Spleen (tissue), 11 donors: ENCODE measurements around the gene CNN3. TPM values are rescaled to one million over a fixed set of nuclear protein-coding genes. Genes with fewer than 3 reads are reported as not detected.
A peak's percentile ranks its signal among the peaks of the same experiment; 100 is the strongest.

Experiments used
- DNase-seq: peaks from one replicate; pipeline ENCODE4 v3.0.0-alpha.2; 2020
- H3K27ac ChIP-seq, 8 donors: fragments of 200-600 bp; sonication (generic) in 7 of 8; 1 replicate in 4 of 8; 2 replicates in 4 of 8; pipeline versions ENCODE4 v1.5.0 to v1.8.0; 2016 to 2021; ENCODE audit warnings: inconsistent platforms in 4 of 8, mild to moderate bottlenecking in 4 of 8, moderate library complexity in 1 of 8
- H3K27me3 ChIP-seq, 7 donors: fragments of 200-600 bp; sonication (generic) in 6 of 7; replicated peaks in 1 of 7; 1 replicate in 4 of 7; 2 replicates in 3 of 7; pipeline versions ENCODE4 v1.5.0 to v1.8.0; 2016 to 2021; ENCODE audit warnings: inconsistent platforms in 3 of 7, mild to moderate bottlenecking in 1 of 7
- H3K36me3 ChIP-seq, 6 donors: fragments of 200-600 bp; sonication (generic) in 5 of 6; 1 replicate in 4 of 6; 2 replicates in 2 of 6; pipeline versions ENCODE4 v1.5.0 to v1.8.0; 2016 to 2021; ENCODE audit warnings: inconsistent platforms in 2 of 6
- H3K4me1 ChIP-seq, 6 donors: fragments of 200-600 bp; sonication (generic) in 5 of 6; 1 replicate in 3 of 6; 2 replicates in 3 of 6; pipeline versions ENCODE4 v1.5.0 to v1.8.0; 2016 to 2021; ENCODE audit warnings: inconsistent platforms in 3 of 6
- H3K4me3 ChIP-seq, 8 donors: fragments of 200-600 bp; sonication (generic) in 7 of 8; 1 replicate in 4 of 8; 2 replicates in 4 of 8; pipeline versions ENCODE4 v1.5.0 to v1.8.0; 2016 to 2021; ENCODE audit warnings: inconsistent platforms in 4 of 8, mild to moderate bottlenecking in 4 of 8, moderate library complexity in 2 of 8
- H3K9me3 ChIP-seq, 8 donors: fragments of 200-600 bp; sonication (generic) in 7 of 8; 1 replicate in 4 of 8; 2 replicates in 4 of 8; pipeline versions ENCODE4 v1.5.0 to v1.8.0; 2016 to 2021; ENCODE audit warnings: inconsistent platforms in 4 of 8
- POLR2A ChIP-seq, 3 donors: fragments of 450-650 bp; IDR thresholded peaks; one replicate each; pipeline ENCODE4 v1.5.1; 2017; ENCODE audit warnings: antibody characterized with exemption in 3 of 3, mild to moderate bottlenecking in 1 of 3
- POLR2AphosphoS5 ChIP-seq, 3 donors: sonication (generic); formaldehyde crosslinking; IDR thresholded peaks; one replicate each; pipeline ENCODE4 v1.5.1; 2017; ENCODE audit warnings: antibody characterized with exemption in 3 of 3
- WGBS, 5 donors: extraction: QIAGEN DNeasy Blood & Tissue Kit in 3 of 5; methylation state at CpG; one replicate each; pipeline versions ENCODE4 v1.1.5 to v1.1.7; 2013 to 2018; 5-methylcytosine and 5-hydroxymethylcytosine counted together
- intact Hi-C: fragments of 100-400 bp; cut with DNase I; formaldehyde crosslinking; loops from one replicate; pipeline ENCODE4 v1.15.0; 2023; ENCODE audit warnings: low total_unique reads
- polyA plus RNA-seq, 3 donors: library from polyadenylated mRNA; stranded (reverse); fragments of 200-250 nt; gene quantifications; one replicate each; pipeline ENCODE4 v1.2.1, GENCODE V29; 2013
- total RNA-seq, 7 donors: library from RNA; depleted of rRNA in 3 of 7; stranded (reverse); fragments of >200 nt in 3 of 7; fragmentation: NEBNext Ultra II Directional in 4 of 7; extraction: Animal tissue kit (Norgen Biotek cat#: 25700) in 4 of 7; gene quantifications; one replicate each; pipeline versions ENCODE4 v1.1.0 to v1.2.1, GENCODE V29; 2016 to 2021
- TF ChIP-seq, protein P1 (sequence below), 11 experiments: fragments of 200-600 bp in 7 of 11; fragments of 450-650 bp in 4 of 11; sonication (generic) in 4 of 11; IDR thresholded peaks in 8 of 11; conservative IDR thresholded peaks in 3 of 11; 1 replicate in 7 of 11; 2 replicates in 4 of 11; pipeline versions ENCODE4 v1.4.0 to v1.8.0; 2016 to 2021; ENCODE audit warnings: antibody characterized with exemption in 11 of 11, inconsistent platforms in 4 of 11, mild to moderate bottlenecking in 1 of 11
- donor health status: healthy with polysubstance abuse.
- donor health status: DM: no; HTN: no; CAD: no; lungs with moderate emphysema.
- donor health status: DM: no; HTN: no; CAD: no.
- donor health status: Bipolar disorder and iron deficiency.
- donor health status: healthy.
- donor health status: DM: no; HTN: no; CAD: no.
- donor health status: DM: yes; HTN: yes; CAD: no.

The CNN3 gene
- total and polyA plus RNA-seq, 10 donors = 27.4 to 124 (median 105) TPM

DNA sequence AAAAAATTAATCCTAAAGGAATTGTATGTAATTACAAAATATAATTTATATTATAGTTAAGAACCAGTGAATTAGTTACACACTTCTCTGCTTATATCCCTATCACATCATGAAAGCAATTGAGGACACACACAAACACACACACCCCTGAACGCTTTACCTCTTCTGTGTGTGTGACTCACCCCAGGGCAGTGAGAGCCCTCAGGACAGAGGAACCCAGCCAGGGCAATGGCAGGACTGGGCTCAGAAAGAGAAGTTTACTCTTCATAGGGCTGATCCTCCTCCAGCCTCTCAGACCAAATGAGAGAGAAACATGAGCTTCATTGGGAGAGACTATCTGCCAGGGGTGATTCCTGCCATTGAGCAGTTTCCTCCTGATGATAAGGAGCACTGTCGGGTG, 68.6 kb downstream of the CNN3 start:
- intact Hi-C loops = no loop called here
- TF ChIP-seq, protein P1, sequence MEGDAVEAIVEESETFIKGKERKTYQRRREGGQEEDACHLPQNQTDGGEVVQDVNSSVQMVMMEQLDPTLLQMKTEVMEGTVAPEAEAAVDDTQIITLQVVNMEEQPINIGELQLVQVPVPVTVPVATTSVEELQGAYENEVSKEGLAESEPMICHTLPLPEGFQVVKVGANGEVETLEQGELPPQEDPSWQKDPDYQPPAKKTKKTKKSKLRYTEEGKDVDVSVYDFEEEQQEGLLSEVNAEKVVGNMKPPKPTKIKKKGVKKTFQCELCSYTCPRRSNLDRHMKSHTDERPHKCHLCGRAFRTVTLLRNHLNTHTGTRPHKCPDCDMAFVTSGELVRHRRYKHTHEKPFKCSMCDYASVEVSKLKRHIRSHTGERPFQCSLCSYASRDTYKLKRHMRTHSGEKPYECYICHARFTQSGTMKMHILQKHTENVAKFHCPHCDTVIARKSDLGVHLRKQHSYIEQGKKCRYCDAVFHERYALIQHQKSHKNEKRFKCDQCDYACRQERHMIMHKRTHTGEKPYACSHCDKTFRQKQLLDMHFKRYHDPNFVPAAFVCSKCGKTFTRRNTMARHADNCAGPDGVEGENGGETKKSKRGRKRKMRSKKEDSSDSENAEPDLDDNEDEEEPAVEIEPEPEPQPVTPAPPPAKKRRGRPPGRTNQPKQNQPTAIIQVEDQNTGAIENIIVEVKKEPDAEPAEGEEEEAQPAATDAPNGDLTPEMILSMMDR (IDR thresholded peaks at IDR 0.05 in 8 of 11, conservative IDR thresholded peaks at IDR 0.05 in 3 of 11) = no peak
- TF ChIP-seq POLR2AphosphoS5 (IDR thresholded peaks at IDR 0.05) = no peak
- TF ChIP-seq POLR2A (IDR thresholded peaks at IDR 0.05) = no peak
- H3K4me1 ChIP-seq = peaks cover 0 to 19% (median 5%) of the 10 kb centered on the region in 6 donors
- no peak overlapping the region for H3K27ac ChIP-seq
- 63 to 84% (median 73%) methylated on average over 2 of the region's 2 CpGs for WGBS, 5 donors
- no peaks in the 10 kb centered on the region for H3K9me3 ChIP-seq
- DNase-seq = no peak
- H3K36me3 ChIP-seq = no peaks in the 10 kb centered on the region
- no peak overlapping the region for H3K4me3 ChIP-seq
- H3K27me3 ChIP-seq = no peaks in the 10 kb centered on the region

DNA sequence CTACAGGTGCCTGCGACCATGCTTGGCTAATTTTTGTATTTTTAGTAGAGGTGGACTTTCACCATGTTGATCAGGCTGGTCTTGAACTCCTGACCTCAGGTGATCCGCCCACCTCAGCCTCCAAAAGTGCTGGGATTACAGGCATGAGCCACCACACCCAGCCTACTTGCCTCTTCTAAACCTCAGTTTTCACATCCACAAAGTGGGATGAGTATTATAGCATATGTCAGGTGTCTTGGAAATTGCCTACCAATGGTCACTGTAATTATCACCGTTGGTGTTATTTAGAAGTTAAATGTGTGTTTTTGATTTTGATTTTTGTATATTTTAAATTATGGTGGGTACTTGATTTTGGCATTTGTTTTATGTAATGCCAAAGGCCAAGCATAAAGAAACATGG, 70.0 kb downstream of the CNN3 start:
- no peak for DNase-seq
- Histone ChIP-seq H3K27ac (no peak overlapping the region), H3K4me3 (no peak overlapping the region), H3K36me3 (no peaks in the 10 kb centered on the region), H3K4me1 (peaks cover 0 to 13% (median 5%) of the 10 kb centered on the region in 6 donors), H3K27me3 (no peaks in the 10 kb centered on the region), H3K9me3 (no peaks in the 10 kb centered on the region)
- WGBS, 5 donors = 85 to 93% (median 90%) methylated on average over 3 of the region's 3 CpGs
- intact Hi-C loops = no loop called here
- TF ChIP-seq POLR2A (IDR thresholded peaks at IDR 0.05) = no peak
- no peak for TF ChIP-seq POLR2AphosphoS5 (IDR thresholded peaks at IDR 0.05)
- TF ChIP-seq, protein P1 (IDR thresholded peaks at IDR 0.05 in 8 of 11, conservative IDR thresholded peaks at IDR 0.05 in 3 of 11) = no peak

DNA sequence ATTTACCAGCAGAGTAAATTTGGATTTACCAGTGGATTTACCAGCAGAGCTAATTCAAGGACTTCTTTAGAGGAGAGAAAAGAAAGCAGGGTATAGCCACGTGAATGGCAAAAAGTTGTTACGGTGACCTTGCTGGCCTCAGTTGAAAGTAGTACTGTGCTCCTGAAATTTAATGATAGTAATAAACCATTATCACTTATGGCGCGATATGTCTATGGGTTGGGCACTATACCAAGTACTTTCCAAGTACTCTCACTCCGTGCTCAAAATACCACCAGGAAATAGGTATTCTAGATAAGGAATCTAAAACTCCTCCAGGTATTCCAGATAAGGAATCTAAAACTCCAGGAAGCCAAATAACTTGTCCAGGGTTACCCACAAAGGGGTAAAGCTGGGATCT, 70.9 kb downstream of the CNN3 start:
- no peaks in the 10 kb centered on the region for H3K9me3 ChIP-seq
- H3K27me3 ChIP-seq = no peaks in the 10 kb centered on the region
- no peak overlapping the region for H3K4me3 ChIP-seq
- TF ChIP-seq POLR2AphosphoS5 (IDR thresholded peaks at IDR 0.05) = no peak
- TF ChIP-seq, protein P1 (IDR thresholded peaks at IDR 0.05 in 8 of 11, conservative IDR thresholded peaks at IDR 0.05 in 3 of 11) = no peak
- TF ChIP-seq POLR2A (IDR thresholded peaks at IDR 0.05) = no peak
- WGBS, 5 donors = 82 to 92% (median 87%) methylated on average over 5 of the region's 5 CpGs
- intact Hi-C loops = no loop called here
- no peaks in the 10 kb centered on the region for H3K36me3 ChIP-seq
- H3K4me1 ChIP-seq = peaks cover 0 to 13% (median 5%) of the 10 kb centered on the region in 6 donors
- DNase-seq = no peak
- H3K27ac ChIP-seq = no peak overlapping the region

DNA sequence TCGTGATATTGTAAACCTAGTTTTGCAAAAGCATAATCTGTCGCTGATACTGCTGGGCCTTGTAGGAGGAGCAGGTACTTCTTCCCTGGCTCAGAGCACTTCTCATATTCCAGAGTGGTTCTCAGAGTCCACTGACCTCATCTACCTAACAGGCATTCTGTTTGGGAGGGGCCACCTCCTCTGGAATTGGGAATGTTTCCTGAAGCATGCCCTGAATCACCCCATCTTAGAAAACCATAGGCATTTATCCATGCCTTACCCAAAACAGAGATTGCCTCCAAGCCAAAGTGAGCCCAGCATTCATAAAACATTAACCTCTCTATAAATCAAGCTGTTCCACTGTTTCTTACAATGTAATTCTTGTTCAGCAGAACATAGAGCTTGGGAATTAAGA, 71.6 kb downstream of the CNN3 start:
- Histone ChIP-seq H3K4me1 (peaks cover 0 to 13% (median 5%) of the 10 kb centered on the region in 6 donors), H3K9me3 (no peaks in the 10 kb centered on the region), H3K27ac (peak overlapping the region in 1 of 8 donors; percentile 76), H3K36me3 (no peaks in the 10 kb centered on the region), H3K27me3 (no peaks in the 10 kb centered on the region), H3K4me3 (peak overlapping the region in 1 of 8 donors; percentile 71)
- 58 to 93% (median 73%) methylated on average over 2 of the region's 2 CpGs for WGBS, 5 donors
- intact Hi-C loops = loop anchor here (2.0 kb wide), 1 partner anchor 187 kb away; no protein-coding TSS in a partner anchor
- TF ChIP-seq POLR2A (IDR thresholded peaks at IDR 0.05) = no peak
- TF ChIP-seq, protein P1 (IDR thresholded peaks at IDR 0.05 in 8 of 11, conservative IDR thresholded peaks at IDR 0.05 in 3 of 11) = no peak
- TF ChIP-seq POLR2AphosphoS5 (IDR thresholded peaks at IDR 0.05) = no peak
- DNase-seq = no peak
